ENCODE data around the gene PSMB2.

GRCh38 chr1:35633547-35633946 lies 7.8 kb downstream of the PSMB2 start:
- no peak for TF ChIP-seq CEBPB (IDR thresholded peaks at IDR 0.05; ENCODE audit: low read depth)
- TF ChIP-seq ZNF274 (IDR thresholded peaks at IDR 0.05; ENCODE audit: low read depth, low read length), result no peak
- no peak for TF ChIP-seq CTCF (IDR thresholded peaks at IDR 0.05 in 2 of 3, conservative IDR thresholded peaks at IDR 0.05 in 1 of 3; ENCODE audit: borderline replicate concordance in 1 of 3, insufficient read depth in 1 of 3, low read depth in 2 of 3, low read length in 2 of 3)
- TF ChIP-seq POLR2A (IDR thresholded peaks at IDR 0.05; ENCODE audit: borderline replicate concordance, extremely low read depth, insufficient read depth, insufficient read length), result no peak
- TF ChIP-seq JUND (IDR thresholded peaks at IDR 0.05), result no peak
- no peak for TF ChIP-seq ATF3 (IDR thresholded peaks at IDR 0.05)
- TF ChIP-seq EZH2 (IDR thresholded peaks at IDR 0.05), result no peak
- TF ChIP-seq POLR2AphosphoS5 (IDR thresholded peaks at IDR 0.05; ENCODE audit: low read depth, low read length), result no peak
- TF ChIP-seq YY1 (IDR thresholded peaks at IDR 0.05; ENCODE audit: extremely low read depth, insufficient replicate concordance, low read depth, low read length), result no peak
- TF ChIP-seq MAX (IDR thresholded peaks at IDR 0.05), result no peak
- TF ChIP-seq RAD21 (IDR thresholded peaks at IDR 0.05; ENCODE audit: low read depth), result no peak

All from HCT116 (cell line).